GM12878 (cell line): Measurements from ENCODE around the gene TMEM175. TPM values are rescaled to one million over a fixed set of nuclear protein-coding genes. Genes with fewer than 3 reads are reported as not detected.

Source experiments
- ATAC-seq: fragments of 200-7000 bp; cut with Tn5 transposase; 3 replicates; pipeline ENCODE4 v1.9.1; 2020; ENCODE audit warnings: mild to moderate bottlenecking, moderate library complexity
- BruUV-seq: library from RNA; stranded (reverse); fragments of 400-500 nt; replicated peaks from 2 replicates; lab custom pipeline; 2021; lab: Mats Ljungman, UMichigan
- CTCF ChIA-PET: fragments of 300-600 bp; sonication (Branson Sonifier 250); formaldehyde crosslinking; extraction: SDS; loops from one replicate; lab custom pipeline; 2021; ENCODE audit warnings: inconsistent platforms; lab: Yijun Ruan, JAX
- POLR2A ChIA-PET: fragments of 350-600 bp; formaldehyde crosslinking; extraction: SDS; loops from one replicate; lab custom pipeline; 2021; ENCODE audit warnings: inconsistent platforms; lab: Charles Lee
- RAD21 ChIA-PET: fragments of 300-600 bp; sonication (Branson Sonifier 250); formaldehyde crosslinking; loops from one replicate; lab custom pipeline; 2023; ENCODE audit warnings: antibody characterized with exemption; ENCODE audit not compliant: unreplicated experiment; lab: Charles Lee
- SMC1A ChIA-PET: fragments of 300-600 bp; sonication (Branson Sonifier 250); formaldehyde crosslinking; loops from one replicate; lab custom pipeline; 2023; ENCODE audit not compliant: unreplicated experiment, uncharacterized antibody; lab: Charles Lee
- DNase-seq: peaks from one replicate; pipeline ENCODE4 v3.0.0-alpha.2; 2011; ENCODE audit warnings: low read depth, low spot score
- FAIRE-seq: peaks from 3 replicates; lab custom pipeline; 2011; peaks lifted over from hg19 to GRCh38; lab: Jason Lieb, UNC
- H2AFZ ChIP-seq: 2 replicates; pipeline ENCODE4 v1.6.0; 2011; ENCODE audit warnings: low read depth, low read length, control low read depth; ENCODE audit not compliant: control insufficient read depth
- H3K27ac ChIP-seq: 2 replicates; pipeline ENCODE4 v1.5.1; 2011; ENCODE audit warnings: control low read depth; ENCODE audit not compliant: control insufficient read depth, insufficient read depth
- H3K27me3 ChIP-seq, 2 experiments: replicated peaks in 1 of 2; 2 replicates each; pipeline versions ENCODE4 v1.6.0 to v1.6.1; 2011; ENCODE audit warnings: low read length in 1 of 2; ENCODE audit not compliant: control insufficient read depth in 2 of 2, insufficient read depth in 2 of 2
- H3K36me3 ChIP-seq, 2 experiments: 2 replicates each; pipeline ENCODE4 v1.5.1; 2011; ENCODE audit warnings: low read length in 1 of 2; ENCODE audit not compliant: control insufficient read depth in 2 of 2, insufficient read depth in 2 of 2
- H3K4me1 ChIP-seq: 2 replicates; pipeline ENCODE4 v1.6.1; 2011; ENCODE audit warnings: mild to moderate bottlenecking, low read length, moderate library complexity, mixed read lengths; ENCODE audit not compliant: control insufficient read depth, insufficient read depth
- H3K4me2 ChIP-seq: 2 replicates; pipeline ENCODE4 v1.6.0; 2011; ENCODE audit warnings: control low read depth; ENCODE audit not compliant: control insufficient read depth, insufficient read depth
- H3K4me3 ChIP-seq: fragments of 200-600 bp; sonication (generic); 2 replicates; pipeline ENCODE4 v1.5.1; 2016
- H3K79me2 ChIP-seq: 2 replicates; pipeline ENCODE4 v1.6.0; 2011; ENCODE audit warnings: low read length; ENCODE audit not compliant: control insufficient read depth, insufficient read depth
- H3K9ac ChIP-seq: 2 replicates; pipeline ENCODE4 v1.8.0; 2011; ENCODE audit warnings: low read length, control low read depth, mixed read lengths; ENCODE audit not compliant: control insufficient read depth, insufficient read depth
- H3K9me3 ChIP-seq: replicated peaks from 3 replicates; pipeline ENCODE4 v1.5.1; 2011; ENCODE audit warnings: mild to moderate bottlenecking, low read length; ENCODE audit not compliant: control insufficient read depth, insufficient read depth
- H4K20me1 ChIP-seq: 2 replicates; pipeline ENCODE4 v1.6.0; 2011; ENCODE audit not compliant: control insufficient read depth, insufficient read depth
- BCL3 ChIP-seq: IDR thresholded peaks from 2 replicates; pipeline ENCODE4 v1.6.1; 2011; ENCODE audit warnings: borderline replicate concordance, low read depth, mild to moderate bottlenecking, moderate library complexity, low read length; ENCODE audit not compliant: insufficient read depth, poor library complexity, severe bottlenecking
- CHD1 ChIP-seq: IDR thresholded peaks from 2 replicates; pipeline ENCODE4 v1.6.1; 2012; ENCODE audit warnings: low read depth, low read length, improper control_type of control experiment
- FOXM1 ChIP-seq: IDR thresholded peaks from 2 replicates; pipeline ENCODE4 v1.6.1; 2012; ENCODE audit warnings: low read depth, mild to moderate bottlenecking, inconsistent platforms, low read length, moderate library complexity
- HDGF ChIP-seq: fragments of 450-650 bp; IDR thresholded peaks from 2 replicates; pipeline ENCODE4 v1.6.1; 2016; ENCODE audit warnings: antibody characterized with exemption
- RCOR1 ChIP-seq: conservative IDR thresholded peaks from 2 replicates; pipeline ENCODE4 v1.6.1; 2012; ENCODE audit warnings: low read depth, low read length, improper control_type of control experiment
- SIX5 ChIP-seq: IDR thresholded peaks from 2 replicates; pipeline ENCODE4 v1.6.1; 2011; ENCODE audit warnings: mild to moderate bottlenecking, low read depth, low read length, moderate library complexity; ENCODE audit not compliant: severe bottlenecking
- SMARCA5 ChIP-seq: fragments of 450-650 bp; IDR thresholded peaks from 2 replicates; pipeline ENCODE4 v1.6.1; 2017; ENCODE audit warnings: mild to moderate bottlenecking
- SREBF1 ChIP-seq: IDR thresholded peaks from 2 replicates; pipeline ENCODE4 v1.6.1; 2012; ENCODE audit warnings: mild to moderate bottlenecking, low read length
- STAT1 ChIP-seq: fragments of 450-650 bp; conservative IDR thresholded peaks from 2 replicates; pipeline ENCODE4 v1.6.1; 2014; ENCODE audit warnings: antibody characterized with exemption, mild to moderate bottlenecking
- WGBS: methylation state at CpG from one replicate; pipeline ENCODE4 v1.1.6; 2016; ENCODE audit warnings: low lambda C conversion rate; ENCODE audit not compliant: insufficient replicate concordance, insufficient coverage; ENCODE audit errors: missing lambda C conversion rate; 5-methylcytosine and 5-hydroxymethylcytosine counted together
- in situ Hi-C: fragments of 300-500 bp; cut with MboI; formaldehyde crosslinking; loops from 9 replicates; pipeline ENCODE4 v1.14.3; 2018; ENCODE audit warnings: mixed read lengths
- intact Hi-C: fragments of 100-400 bp; cut with micrococcal nuclease; formaldehyde crosslinking; loops from one replicate; pipeline ENCODE4 v1.14.2; 2022; ENCODE audit not compliant: unreplicated experiment
- polyA plus RNA-seq, 11 experiments: library from polyadenylated mRNA; depleted of rRNA in 4 of 11; unstranded in 6 of 11; stranded (reverse) in 5 of 11; fragments of >200 nt; fragmentation: Nextera tagmentation in 4 of 11; fragmentation: Illumina TruSeq in 1 of 11; extraction: Ambion mirVana in 4 of 11; extraction: Trizol in 1 of 11; gene quantifications; 1 replicate in 1 of 11; 2 replicates in 10 of 11; pipeline versions ENCODE4 v1.2.1 to v1.2.3, GENCODE V29; 2011 to 2016; ENCODE audit warnings: inconsistent platforms in 2 of 11, missing spikeins in 2 of 11, low read depth in 1 of 11
- total RNA-seq, 4 experiments: library from RNA; depleted of rRNA in 3 of 4; stranded (reverse); fragments of >200 nt in 3 of 4; fragmentation: Illumina TruSeq in 1 of 4; extraction: Trizol in 1 of 4; gene quantifications; 2 replicates each; pipeline versions ENCODE4 v1.2.1 to v1.2.3, GENCODE V29; 2013 to 2021
- TF ChIP-seq, protein P1 (sequence below): fragments of 450-650 bp; IDR thresholded peaks from 2 replicates; pipeline ENCODE4 v1.6.1; 2017; ENCODE audit warnings: mild to moderate bottlenecking, low read depth, inconsistent platforms; ENCODE audit not compliant: poor library complexity, severe bottlenecking

The TMEM175 gene
- total and polyA plus RNA-seq, 10 of the 15 experiments (the other 5 are each of a cell fraction or from before 2014, with no cell fraction given): 0.11 to 39.5 (median 22.3) TPM

DNA sequence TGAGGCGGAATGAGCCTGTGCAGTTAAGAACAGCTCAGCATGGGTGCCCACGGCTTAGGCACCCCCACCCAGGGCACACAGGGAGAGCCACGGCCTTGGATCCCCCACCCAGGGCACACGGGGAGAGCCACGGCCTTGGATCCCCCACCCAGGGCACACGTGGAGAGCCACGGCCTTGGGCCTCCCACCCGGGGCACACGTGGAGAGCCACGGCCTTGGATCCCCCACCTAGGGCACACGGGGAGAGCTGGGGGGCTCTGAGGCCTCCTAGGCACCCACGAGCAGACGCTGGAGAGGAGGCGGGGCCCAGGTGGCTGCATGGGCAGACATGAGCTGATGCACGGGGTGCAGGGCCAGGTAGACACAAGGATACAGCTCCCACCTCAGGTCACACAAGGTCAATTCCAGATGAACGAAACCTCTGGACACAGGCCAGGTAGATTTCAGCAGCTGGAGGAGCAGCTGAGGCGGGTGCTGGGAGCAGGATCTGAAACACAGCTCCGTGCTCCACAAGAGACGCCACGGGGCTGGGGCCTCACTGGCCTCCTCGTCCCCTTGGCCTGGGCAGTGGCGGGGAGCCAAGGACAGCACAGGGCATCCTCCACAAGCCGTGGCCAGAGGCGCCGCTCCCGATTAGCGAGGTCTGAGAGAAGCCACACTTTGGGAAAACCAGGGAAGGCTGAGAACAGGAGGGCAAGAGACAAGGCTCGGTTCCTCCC lies 30.9 kb upstream of the TMEM175 start:
- Histone ChIP-seq H2AFZ (no peak overlapping the region), H3K9me3 (no peaks in the 10 kb centered on the region; the same call in 2 of the 3 replicates), H3K4me2 (no peak overlapping the region), H4K20me1 (no peaks in the 10 kb centered on the region), H3K36me3 (peaks cover 0 to 43% of the 10 kb centered on the region in 2 experiments; a peak in 3 of 4 replicates), H3K27me3 (no peaks in the 10 kb centered on the region), H3K9ac (no peak overlapping the region), H3K4me3 (no peak overlapping the region), H3K4me1 (no peaks in the 10 kb centered on the region), H3K27ac (no peak overlapping the region), H3K79me2 (no peaks in the 10 kb centered on the region)
- in situ Hi-C loops: no loop called here
- POLR2A ChIA-PET: no interaction called here
- SMC1A ChIA-PET: no interaction called here
- no peak for DNase-seq
- 88% methylated on average over 26 of the region's 28 CpGs for WGBS
- no peak for ATAC-seq
- CTCF ChIA-PET: no interaction called here
- RAD21 ChIA-PET: no interaction called here
- intact Hi-C loops: no loop called here
- no TSS peak for BruUV-seq
- TF ChIP-seq RCOR1 (no peak), SREBF1 (no peak), BCL3 (no peak), SMARCA5 (no peak), CHD1 (no peak), STAT1 (no peak), SIX5 (no peak), FOXM1 (no peak), HDGF (no peak)
- TF ChIP-seq, protein P1, sequence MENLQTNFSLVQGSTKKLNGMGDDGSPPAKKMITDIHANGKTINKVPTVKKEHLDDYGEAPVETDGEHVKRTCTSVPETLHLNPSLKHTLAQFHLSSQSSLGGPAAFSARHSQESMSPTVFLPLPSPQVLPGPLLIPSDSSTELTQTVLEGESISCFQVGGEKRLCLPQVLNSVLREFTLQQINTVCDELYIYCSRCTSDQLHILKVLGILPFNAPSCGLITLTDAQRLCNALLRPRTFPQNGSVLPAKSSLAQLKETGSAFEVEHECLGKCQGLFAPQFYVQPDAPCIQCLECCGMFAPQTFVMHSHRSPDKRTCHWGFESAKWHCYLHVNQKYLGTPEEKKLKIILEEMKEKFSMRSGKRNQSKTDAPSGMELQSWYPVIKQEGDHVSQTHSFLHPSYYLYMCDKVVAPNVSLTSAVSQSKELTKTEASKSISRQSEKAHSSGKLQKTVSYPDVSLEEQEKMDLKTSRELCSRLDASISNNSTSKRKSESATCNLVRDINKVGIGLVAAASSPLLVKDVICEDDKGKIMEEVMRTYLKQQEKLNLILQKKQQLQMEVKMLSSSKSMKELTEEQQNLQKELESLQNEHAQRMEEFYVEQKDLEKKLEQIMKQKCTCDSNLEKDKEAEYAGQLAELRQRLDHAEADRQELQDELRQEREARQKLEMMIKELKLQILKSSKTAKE: no peak
- FAIRE-seq: no peak
